DOHH2 (cell line): ENCODE data around the gene PRADC1.

ENCODE experiments used
- H3F3A ChIP-seq: fragments of 200-600 bp; sonication (generic), shearing (Covaris generic); 2 replicates; pipeline ENCODE4 v1.6.0; 2016; ENCODE audit warnings: antibody characterized with exemption, mild to moderate bottlenecking; ENCODE audit not compliant: control insufficient read depth, insufficient read depth
- H3K27ac ChIP-seq: fragments of 200-600 bp; sonication (generic); 2 replicates; pipeline ENCODE4 v1.5.1; 2014; ENCODE audit warnings: low read depth, mild to moderate bottlenecking, low read length, moderate library complexity
- H3K27me3 ChIP-seq: fragments of 200-600 bp; sonication (generic); 2 replicates; pipeline ENCODE4 v1.6.1; 2014; ENCODE audit warnings: mild to moderate bottlenecking, low read length, mixed read lengths; ENCODE audit not compliant: control insufficient read depth
- H3K36me3 ChIP-seq: fragments of 200-600 bp; sonication (generic); 2 replicates; pipeline ENCODE4 v1.6.1; 2014; ENCODE audit warnings: mild to moderate bottlenecking, low read length, moderate library complexity, mixed read lengths; ENCODE audit not compliant: control insufficient read depth
- H3K4me1 ChIP-seq: fragments of 200-600 bp; sonication (generic); 2 replicates; pipeline ENCODE4 v1.6.1; 2014; ENCODE audit warnings: mild to moderate bottlenecking, low read length, mixed read lengths; ENCODE audit not compliant: control insufficient read depth
- H3K4me2 ChIP-seq: fragments of 200-600 bp; sonication (generic); 2 replicates; pipeline ENCODE4 v1.6.0; 2014; ENCODE audit warnings: mild to moderate bottlenecking, low read length, moderate library complexity
- H3K4me3 ChIP-seq: fragments of 200-600 bp; sonication (generic); 2 replicates; pipeline ENCODE4 v1.5.1; 2014; ENCODE audit warnings: mild to moderate bottlenecking, low read length, mixed read lengths
- H3K79me2 ChIP-seq: fragments of 200-600 bp; sonication (generic); 2 replicates; pipeline ENCODE4 v1.6.1; 2014; ENCODE audit warnings: mild to moderate bottlenecking, low read length, mixed read lengths; ENCODE audit not compliant: control insufficient read depth
- H3K9me2 ChIP-seq: fragments of 200-600 bp; sonication (generic); replicated peaks from 2 replicates; pipeline ENCODE4 v1.6.1; 2014; ENCODE audit warnings: mild to moderate bottlenecking, low read length, mixed read lengths; ENCODE audit not compliant: control insufficient read depth
- H3K9me3 ChIP-seq: fragments of 200-600 bp; sonication (generic); 2 replicates; pipeline ENCODE4 v1.6.1; 2014; ENCODE audit warnings: antibody characterized with exemption, low read length, mixed read lengths; ENCODE audit not compliant: control insufficient read depth, insufficient read depth
- H4K20me1 ChIP-seq: fragments of 200-600 bp; sonication (generic); 2 replicates; pipeline ENCODE4 v1.6.0; 2014; ENCODE audit warnings: low read depth, mild to moderate bottlenecking, antibody characterized with exemption, low read length, moderate library complexity; ENCODE audit not compliant: control insufficient read depth, insufficient read depth
- CTCF ChIP-seq: fragments of 200-600 bp; sonication (generic); IDR thresholded peaks from one replicate; pipeline ENCODE4 v1.5.1; 2014; ENCODE audit warnings: antibody characterized with exemption, mild to moderate bottlenecking, low read depth, low read length; ENCODE audit not compliant: poor library complexity, severe bottlenecking
- EZH2phosphoT487 ChIP-seq: fragments of 200-600 bp; sonication (generic); IDR thresholded peaks from 2 replicates; pipeline ENCODE4 v1.6.1; 2017; ENCODE audit warnings: borderline replicate concordance, mild to moderate bottlenecking, antibody characterized with exemption, low read length, moderate library complexity, mixed read lengths

PRADC1 gene

GRCh38 chr2:73243884-73244570 lies 11.0 kb upstream of the PRADC1 start:
- Histone ChIP-seq H3K4me2 (no peak overlapping the region), H3K27me3 (no peaks in the 10 kb centered on the region), H3K27ac (no peak overlapping the region), H3K36me3 (peaks cover 96% of the 10 kb centered on the region), H4K20me1 (peaks cover 12% of the 10 kb centered on the region), H3F3A (0 out of 2 replicates have a peak, but pooled peaks cover 2% of the 10 kb centered on the region), H3K9me2 (no peaks in the 10 kb centered on the region), H3K79me2 (peaks cover 72% of the 10 kb centered on the region), H3K4me1 (no peaks in the 10 kb centered on the region), H3K4me3 (no peak overlapping the region), H3K9me3 (no peaks in the 10 kb centered on the region)
- TF ChIP-seq CTCF (no peak), EZH2phosphoT487 (no peak)

GRCh38 chr2:73239776-73240175 lies 6.7 kb upstream of the PRADC1 start:
- H3K27me3 ChIP-seq: no peaks in the 10 kb centered on the region
- peaks cover 96% of the 10 kb centered on the region for H3K79me2 ChIP-seq
- H3K4me3 ChIP-seq: no peak overlapping the region
- no peaks in the 10 kb centered on the region for H3K9me2 ChIP-seq
- peaks cover 38% of the 10 kb centered on the region for H4K20me1 ChIP-seq
- H3K36me3 ChIP-seq: peaks cover 95% of the 10 kb centered on the region
- no peaks in the 10 kb centered on the region for H3F3A ChIP-seq
- H3K4me2 ChIP-seq: no peak overlapping the region
- no peak overlapping the region for H3K27ac ChIP-seq
- TF ChIP-seq CTCF (no peak), EZH2phosphoT487 (no peak)
- H3K4me1 ChIP-seq: peaks cover 26% of the 10 kb centered on the region
- H3K9me3 ChIP-seq: no peaks in the 10 kb centered on the region

GRCh38 chr2:73238976-73239375 lies 5.9 kb upstream of the PRADC1 start:
- Histone ChIP-seq H3K9me2 (no peaks in the 10 kb centered on the region), H3K9me3 (no peaks in the 10 kb centered on the region), H3K4me1 (peaks cover 26% of the 10 kb centered on the region), H3K27ac (no peak overlapping the region), H3K27me3 (no peaks in the 10 kb centered on the region), H3F3A (no peaks in the 10 kb centered on the region), H4K20me1 (peaks cover 41% of the 10 kb centered on the region), H3K4me3 (no peak overlapping the region), H3K4me2 (no peak overlapping the region), H3K79me2 (peaks cover 96% of the 10 kb centered on the region), H3K36me3 (peaks cover 93% of the 10 kb centered on the region)
- TF ChIP-seq EZH2phosphoT487 (no peak), CTCF (no peak)
